ENCODE results near the gene DMRTA1.

The DMRTA1 gene

GRCh38 chr9:22446589-22446949 is at the start of gene DMRTA1:
DMRTA1 (plus strand) TSS chr9:22446824; CDS start chr9:22447066, 242 bp downstream.
- Histone ChIP-seq H3K27ac (no peak within 1 kb of the TSS), H3K4me2 (no peak within 1 kb of the TSS), H3K27me3 (peaks cover 8% of the 10 kb centered on the region; the same call in 1 of the 2 replicates), H3K9me3 (peaks cover 20% of the 10 kb centered on the region), H3K36me3 (no peaks in the 10 kb centered on the region), H3K4me1 (no peaks in the 10 kb centered on the region), H3K9ac (no peak within 1 kb of the TSS), H3K4me3 (no peak within 1 kb of the TSS), H4K20me1 (no peaks in the 10 kb centered on the region)
- TF ChIP-seq Cebpa-rat (IDR thresholded peaks at IDR 0.05), result no peak

DNA sequence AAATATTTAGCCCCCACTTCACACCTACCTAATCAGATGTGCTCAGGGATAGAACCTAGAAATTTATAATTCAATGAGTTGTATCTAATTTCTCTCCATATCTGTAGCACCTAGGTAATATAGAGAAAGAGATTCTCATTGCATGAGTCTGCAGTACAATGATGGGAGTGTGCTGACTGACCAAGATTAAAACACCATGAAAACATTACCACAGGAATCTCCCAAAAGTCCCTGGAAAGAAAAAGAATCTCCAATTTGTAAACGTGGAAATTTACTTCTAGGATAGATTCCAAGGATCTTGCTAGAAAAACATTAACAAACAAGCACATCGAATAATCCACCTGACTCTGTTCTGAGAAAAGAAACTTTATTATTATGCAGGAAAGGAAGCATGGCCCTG is 45.0 kb upstream of the DMRTA1 start:
- H3K27me3 ChIP-seq, result no peaks in the 10 kb centered on the region
- H3K4me2 ChIP-seq, result no peak overlapping the region
- no peaks in the 10 kb centered on the region for H4K20me1 ChIP-seq
- TF ChIP-seq Cebpa-rat (IDR thresholded peaks at IDR 0.05), result no peak
- no peak overlapping the region for H3K4me3 ChIP-seq
- no peak overlapping the region for H3K27ac ChIP-seq
- H3K4me1 ChIP-seq, result no peaks in the 10 kb centered on the region
- no peak overlapping the region for H3K9ac ChIP-seq
- H3K9me3 ChIP-seq, result no peaks in the 10 kb centered on the region
- no peaks in the 10 kb centered on the region for H3K36me3 ChIP-seq

DNA sequence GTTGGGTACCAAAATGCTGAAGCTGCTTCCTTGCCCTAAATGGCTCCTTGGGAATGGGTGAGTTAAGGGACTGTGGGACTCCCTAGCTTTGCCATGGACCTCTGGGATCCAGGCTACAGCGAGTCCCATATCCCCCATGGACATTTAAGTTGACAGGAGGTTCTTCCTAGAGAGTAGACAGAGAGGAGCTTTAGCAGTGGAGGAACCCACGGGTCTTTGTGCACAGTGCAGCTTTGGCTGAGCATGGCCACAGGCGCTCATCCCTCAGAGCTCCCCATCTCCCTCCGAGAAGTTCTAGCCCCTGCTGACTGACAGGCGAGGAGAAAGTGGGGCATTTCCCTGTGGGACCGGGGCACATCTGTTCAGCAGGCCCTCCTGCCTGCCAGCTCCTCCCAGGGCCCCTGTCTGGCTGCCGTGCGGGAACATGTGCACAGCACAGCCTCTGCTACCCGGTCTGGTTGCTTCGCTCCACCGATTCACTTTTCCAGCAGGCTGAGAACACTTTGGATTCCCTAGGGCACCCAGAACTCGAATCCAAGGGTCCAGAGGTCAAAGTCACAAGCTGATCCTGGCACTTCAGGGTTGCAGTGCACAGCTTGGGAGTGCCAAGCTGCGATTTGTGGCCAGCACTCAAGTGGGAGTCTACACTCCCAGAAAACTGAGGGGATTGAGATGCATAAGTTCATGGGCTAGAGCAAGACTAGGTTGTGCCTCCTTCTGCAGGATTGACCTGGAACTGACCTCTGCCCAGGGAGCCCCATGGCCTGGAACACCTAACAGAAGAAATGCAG is 40.6 kb upstream of the DMRTA1 start:
- H3K4me3 ChIP-seq, result no peak overlapping the region
- no peak overlapping the region for H3K9ac ChIP-seq
- no peaks in the 10 kb centered on the region for H4K20me1 ChIP-seq
- no peaks in the 10 kb centered on the region for H3K27me3 ChIP-seq
- H3K27ac ChIP-seq, result no peak overlapping the region
- no peak for TF ChIP-seq Cebpa-rat (IDR thresholded peaks at IDR 0.05)
- H3K4me2 ChIP-seq, result no peak overlapping the region
- H3K9me3 ChIP-seq, result no peaks in the 10 kb centered on the region
- H3K4me1 ChIP-seq, result no peaks in the 10 kb centered on the region
- H3K36me3 ChIP-seq, result no peaks in the 10 kb centered on the region

- no peaks in the 10 kb centered on the region for H3K9me3 ChIP-seq
- TF ChIP-seq Cebpa-rat (IDR thresholded peaks at IDR 0.05), result no peak
- no peak overlapping the region for H3K9ac ChIP-seq
- no peak overlapping the region for H3K4me2 ChIP-seq
- H3K27me3 ChIP-seq, result no peaks in the 10 kb centered on the region
- H3K36me3 ChIP-seq, result no peaks in the 10 kb centered on the region
- no peak overlapping the region for H3K27ac ChIP-seq
- no peaks in the 10 kb centered on the region for H4K20me1 ChIP-seq
- peaks cover 24% of the 10 kb centered on the region for H3K4me1 ChIP-seq
- no peak overlapping the region for H3K4me3 ChIP-seq
Observed at GRCh38 chr9:22413884-22414283, 32.7 kb upstream of the DMRTA1 start.

DNA sequence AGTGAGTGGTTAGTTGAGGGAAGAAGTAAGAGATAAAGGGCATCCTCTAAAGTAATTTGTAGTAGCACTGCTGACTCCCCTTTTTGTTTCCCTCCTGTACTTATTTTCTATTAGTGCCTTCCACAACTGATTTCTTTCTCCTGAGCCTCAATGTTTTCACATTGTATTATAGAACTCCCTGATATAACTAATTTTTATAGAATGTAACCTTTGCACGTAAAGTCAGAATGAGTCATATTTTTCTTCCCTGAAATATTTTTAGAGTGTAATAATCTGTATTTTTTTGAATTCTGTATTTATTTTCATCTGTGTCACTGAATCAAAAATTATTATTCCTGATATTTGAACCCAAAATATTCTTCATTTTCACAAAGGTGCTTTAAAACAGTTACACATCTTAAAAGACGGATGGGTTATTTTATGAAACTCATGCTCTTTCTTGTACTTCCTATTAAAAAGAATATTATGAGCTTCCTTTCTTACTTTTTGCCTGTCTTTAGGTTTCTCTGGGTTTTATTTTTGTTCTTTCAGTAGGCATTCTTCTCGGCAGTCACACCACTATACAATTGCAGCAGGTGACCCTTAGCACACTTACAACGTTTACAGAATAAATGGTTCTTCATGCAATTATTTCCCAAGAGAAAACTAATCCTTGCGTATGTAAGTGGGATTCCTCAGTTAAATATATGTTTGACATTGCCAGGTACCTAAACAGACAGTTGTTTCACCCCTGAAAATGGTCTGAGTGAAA is 30.5 kb upstream of the DMRTA1 start:
- Histone ChIP-seq H4K20me1 (no peaks in the 10 kb centered on the region), H3K27ac (no peak overlapping the region; the same call in 1 of the 2 replicates), H3K36me3 (no peaks in the 10 kb centered on the region), H3K9me3 (no peaks in the 10 kb centered on the region), H3K27me3 (no peaks in the 10 kb centered on the region), H3K4me3 (no peak overlapping the region), H3K4me2 (peak overlapping the region; percentile 70), H3K4me1 (peaks cover 24% of the 10 kb centered on the region), H3K9ac (no peak overlapping the region)
- no peak for TF ChIP-seq Cebpa-rat (IDR thresholded peaks at IDR 0.05)

DNA sequence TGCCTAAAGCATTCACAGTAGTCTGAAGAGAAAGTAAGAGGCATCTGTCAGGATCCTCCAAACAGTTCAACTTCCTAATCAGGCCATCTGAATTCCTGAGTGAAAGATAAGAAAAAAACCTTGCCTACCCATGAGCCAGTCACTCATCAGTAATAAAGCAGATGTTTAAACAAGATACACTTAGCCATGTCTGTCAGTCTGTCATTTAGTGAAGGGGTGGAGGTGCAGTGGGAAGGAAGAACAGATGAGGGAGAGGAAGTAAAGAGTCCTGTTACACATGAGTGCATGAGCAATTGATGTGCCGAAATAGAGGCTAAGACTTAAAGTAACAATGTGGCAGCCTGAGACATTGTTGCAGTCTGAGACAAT is 29.9 kb upstream of the DMRTA1 start:
- H3K27me3 ChIP-seq, result no peaks in the 10 kb centered on the region
- no peak overlapping the region; the same call in 1 of the 2 replicates for H3K27ac ChIP-seq
- H3K4me3 ChIP-seq, result no peak overlapping the region
- no peak overlapping the region for H3K9ac ChIP-seq
- H3K36me3 ChIP-seq, result no peaks in the 10 kb centered on the region
- H3K4me1 ChIP-seq, result peaks cover 24% of the 10 kb centered on the region
- H4K20me1 ChIP-seq, result no peaks in the 10 kb centered on the region
- H3K9me3 ChIP-seq, result no peaks in the 10 kb centered on the region
- no peak for TF ChIP-seq Cebpa-rat (IDR thresholded peaks at IDR 0.05)
- peak overlapping the region; percentile 70 for H3K4me2 ChIP-seq

- Histone ChIP-seq H3K27me3 (no peaks in the 10 kb centered on the region), H4K20me1 (no peaks in the 10 kb centered on the region), H3K27ac (no peak overlapping the region), H3K9me3 (no peaks in the 10 kb centered on the region), H3K4me3 (no peak overlapping the region), H3K36me3 (no peaks in the 10 kb centered on the region), H3K4me2 (no peak overlapping the region), H3K9ac (no peak overlapping the region), H3K4me1 (no peaks in the 10 kb centered on the region)
- no peak for TF ChIP-seq Cebpa-rat (IDR thresholded peaks at IDR 0.05)
Observed at GRCh38 chr9:22423566-22423965, 23.1 kb upstream of the DMRTA1 start.

GRCh38 chr9:22424616-22425015 is 22.0 kb upstream of the DMRTA1 start:
- Histone ChIP-seq H3K27ac (no peak overlapping the region), H3K9me3 (no peaks in the 10 kb centered on the region), H4K20me1 (no peaks in the 10 kb centered on the region), H3K36me3 (no peaks in the 10 kb centered on the region), H3K4me2 (no peak overlapping the region), H3K9ac (no peak overlapping the region), H3K4me3 (no peak overlapping the region), H3K4me1 (peaks cover 3% of the 10 kb centered on the region), H3K27me3 (no peaks in the 10 kb centered on the region)
- no peak for TF ChIP-seq Cebpa-rat (IDR thresholded peaks at IDR 0.05)

DNA sequence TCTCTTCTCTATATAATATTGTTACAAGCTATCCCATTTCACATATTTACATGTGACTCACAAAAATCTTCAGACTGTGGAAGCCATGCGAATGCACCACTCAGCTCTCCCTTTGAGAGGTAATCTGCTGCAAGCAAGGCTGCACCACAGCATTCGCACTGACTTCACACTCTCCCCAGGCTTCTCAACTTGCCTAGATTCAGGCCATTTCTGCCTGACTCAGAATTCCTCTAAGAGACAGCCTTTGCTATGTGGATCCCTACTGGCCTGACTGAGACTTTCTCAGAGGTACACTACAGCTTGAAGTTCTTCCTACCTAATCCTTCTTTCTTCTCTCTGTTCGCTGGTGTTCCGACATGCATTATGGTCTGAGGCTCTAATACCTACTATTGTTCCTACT is 21.1 kb upstream of the DMRTA1 start:
- Histone ChIP-seq H3K4me2 (no peak overlapping the region), H3K4me1 (peaks cover 8% of the 10 kb centered on the region), H3K9ac (no peak overlapping the region), H3K9me3 (no peaks in the 10 kb centered on the region), H3K36me3 (no peaks in the 10 kb centered on the region), H3K27me3 (no peaks in the 10 kb centered on the region), H4K20me1 (no peaks in the 10 kb centered on the region), H3K27ac (no peak overlapping the region), H3K4me3 (no peak overlapping the region)
- TF ChIP-seq Cebpa-rat (IDR thresholded peaks at IDR 0.05), result no peak

GRCh38 chr9:22427226-22427880 is 19.3 kb upstream of the DMRTA1 start:
- no peak overlapping the region for H3K4me3 ChIP-seq
- no peaks in the 10 kb centered on the region for H3K9me3 ChIP-seq
- no peak overlapping the region for H3K9ac ChIP-seq
- TF ChIP-seq Cebpa-rat (IDR thresholded peaks at IDR 0.05), result no peak
- peaks cover 8% of the 10 kb centered on the region for H3K4me1 ChIP-seq
- no peaks in the 10 kb centered on the region for H3K36me3 ChIP-seq
- no peak overlapping the region for H3K4me2 ChIP-seq
- no peaks in the 10 kb centered on the region for H4K20me1 ChIP-seq
- no peaks in the 10 kb centered on the region for H3K27me3 ChIP-seq
- H3K27ac ChIP-seq, result no peak overlapping the region

All from BLaER1 (cell line).